ENCODE data around the gene MLLT3. TPM values are rescaled to one million over a fixed set of nuclear protein-coding genes. Genes with fewer than 3 reads are reported as not detected.

The MLLT3 gene
- total and polyA plus RNA-seq, 2 donors (not counting 3 experiments of a cell fraction or from before 2014, with no cell fraction given): 6.1 to 10.0 TPM

DNA sequence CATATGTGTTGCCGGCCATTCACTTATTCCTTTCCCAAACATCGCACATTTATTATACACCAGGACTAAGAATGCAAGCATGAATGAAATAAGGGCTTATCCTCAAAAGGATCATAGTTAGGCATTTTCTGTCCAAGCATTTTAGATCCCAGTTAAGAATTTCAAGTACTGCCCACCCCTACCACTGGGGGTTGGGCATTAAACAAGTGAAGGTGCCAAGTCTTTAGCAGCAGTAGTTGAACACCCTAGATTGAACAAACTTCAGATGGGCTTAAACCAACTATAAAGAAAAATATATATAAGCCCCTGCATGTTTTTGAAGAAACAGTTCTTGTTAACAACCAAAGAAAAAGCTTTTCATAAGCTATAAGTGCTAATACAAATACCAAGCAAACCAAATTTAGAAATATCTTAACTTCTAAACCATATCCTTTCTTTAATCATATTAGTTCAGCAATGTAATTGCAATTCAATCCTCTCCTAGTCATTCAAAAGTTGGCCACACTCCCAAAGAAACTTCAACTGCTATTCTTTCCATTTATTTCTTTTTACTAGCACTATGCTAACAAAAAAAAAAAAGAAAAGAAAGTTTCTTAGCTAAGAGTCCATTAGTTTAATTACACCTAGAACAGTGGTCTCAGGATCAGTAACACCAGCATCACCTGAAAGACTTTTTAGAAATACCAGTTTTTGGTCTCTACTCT, 149.8 kb downstream of the MLLT3 start:
- Histone ChIP-seq H2AFZ (ENCODE audit: low read depth, low read length) (no peak overlapping the region), H3K79me2 (ENCODE audit: control insufficient read depth, insufficient read depth, low read length) (no peaks in the 10 kb centered on the region), H3K4me2 (ENCODE audit: insufficient read depth, low read length) (no peak overlapping the region), H3K9me1 (replicated peaks; ENCODE audit: control insufficient read depth, extremely low read depth, insufficient read depth, low read length) (no peaks in the 10 kb centered on the region), H4K20me1 (replicated peaks; ENCODE audit: control insufficient read depth, extremely low read depth, insufficient read depth, low read length) (no peaks in the 10 kb centered on the region), H3K9ac (replicated peaks; ENCODE audit: extremely low read depth, insufficient read depth, low read length) (no peak overlapping the region), H3K27me3 (ENCODE audit: control insufficient read depth in 2 of 2, insufficient read depth in 2 of 2, low read length in 2 of 2) (peaks cover 0 to 2% of the 10 kb centered on the region in 2 experiments), H3K4me3 (replicated peaks in 1 of 3; ENCODE audit: insufficient read depth in 1 of 3, low read depth in 1 of 3, low read length in 3 of 3) (no peak overlapping the region), H3K27ac (ENCODE audit: insufficient read depth, low read depth, low read length) (no peak overlapping the region), H3K4me1 (ENCODE audit: control insufficient read depth, extremely low read depth, insufficient read depth, low read length) (no peaks in the 10 kb centered on the region), H3K9me3 (replicated peaks; ENCODE audit: control insufficient read depth, insufficient read depth, low read length) (no peaks in the 10 kb centered on the region), H3K36me3 (ENCODE audit: control insufficient read depth in 2 of 2, extremely low read depth in 1 of 2, insufficient read depth in 2 of 2, low read length in 2 of 2) (no peaks in the 10 kb centered on the region)
- FAIRE-seq: no peak
- intact Hi-C loops (cut with micrococcal nuclease) (no loop called here), dilution Hi-C loops (cut with MboI; ENCODE audit: extremely low pct_ligation_motif_present, low sequenced_read_pairs) (no loop called here)
- CTCF ChIA-PET: no interaction called here
- TF ChIP-seq GATA2 (IDR thresholded peaks at IDR 0.05; ENCODE audit: insufficient read depth, insufficient read length, low read depth, low read length) (no peak), JUN (IDR thresholded peaks at IDR 0.05; ENCODE audit: borderline replicate concordance, insufficient read depth, insufficient read length, low read depth) (no peak), FOS (IDR thresholded peaks at IDR 0.05; ENCODE audit: borderline replicate concordance, insufficient read depth, low read length) (no peak), POLR2A (IDR thresholded peaks at IDR 0.05; ENCODE audit: low read depth, low read length) (no peak), MYC (IDR thresholded peaks at IDR 0.05; ENCODE audit: low read depth, low read length) (no peak), POLR2AphosphoS5 (IDR thresholded peaks at IDR 0.05; ENCODE audit: insufficient read depth, low read depth, low read length) (no peak), EZH2 (IDR thresholded peaks at IDR 0.05; ENCODE audit: borderline replicate concordance, low read depth, low read length, severe bottlenecking) (no peak)
- TF ChIP-seq, protein P1, sequence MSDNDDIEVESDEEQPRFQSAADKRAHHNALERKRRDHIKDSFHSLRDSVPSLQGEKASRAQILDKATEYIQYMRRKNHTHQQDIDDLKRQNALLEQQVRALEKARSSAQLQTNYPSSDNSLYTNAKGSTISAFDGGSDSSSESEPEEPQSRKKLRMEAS (IDR thresholded peaks at IDR 0.05; ENCODE audit: insufficient read depth, insufficient read length): no peak
- TF ChIP-seq, protein P2, sequence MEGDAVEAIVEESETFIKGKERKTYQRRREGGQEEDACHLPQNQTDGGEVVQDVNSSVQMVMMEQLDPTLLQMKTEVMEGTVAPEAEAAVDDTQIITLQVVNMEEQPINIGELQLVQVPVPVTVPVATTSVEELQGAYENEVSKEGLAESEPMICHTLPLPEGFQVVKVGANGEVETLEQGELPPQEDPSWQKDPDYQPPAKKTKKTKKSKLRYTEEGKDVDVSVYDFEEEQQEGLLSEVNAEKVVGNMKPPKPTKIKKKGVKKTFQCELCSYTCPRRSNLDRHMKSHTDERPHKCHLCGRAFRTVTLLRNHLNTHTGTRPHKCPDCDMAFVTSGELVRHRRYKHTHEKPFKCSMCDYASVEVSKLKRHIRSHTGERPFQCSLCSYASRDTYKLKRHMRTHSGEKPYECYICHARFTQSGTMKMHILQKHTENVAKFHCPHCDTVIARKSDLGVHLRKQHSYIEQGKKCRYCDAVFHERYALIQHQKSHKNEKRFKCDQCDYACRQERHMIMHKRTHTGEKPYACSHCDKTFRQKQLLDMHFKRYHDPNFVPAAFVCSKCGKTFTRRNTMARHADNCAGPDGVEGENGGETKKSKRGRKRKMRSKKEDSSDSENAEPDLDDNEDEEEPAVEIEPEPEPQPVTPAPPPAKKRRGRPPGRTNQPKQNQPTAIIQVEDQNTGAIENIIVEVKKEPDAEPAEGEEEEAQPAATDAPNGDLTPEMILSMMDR (IDR thresholded peaks at IDR 0.05; ENCODE audit: extremely low read depth in 1 of 2, insufficient read depth in 1 of 2, low read depth in 1 of 2, low read length in 2 of 2): no peak
- DNase-seq (ENCODE audit: low read depth, low spot score): no peak
- no TSS peak for BruUV-seq (replicated peaks)
- POLR2A ChIA-PET: no interaction called here

Data from endothelial cell of umbilical vein (primary cell).